ENCODE data around the gene CLC. TPM values are rescaled to one million over a fixed set of nuclear protein-coding genes. Genes with fewer than 3 reads are reported as not detected.

The CLC gene
- total RNA-seq, 4 donors from 2014 or later = not detected

- H3K4me3 ChIP-seq = no peak overlapping the region
- no peak for TF ChIP-seq POLR2AphosphoS5 (IDR thresholded peaks at IDR 0.05)
- TF ChIP-seq EP300 (IDR thresholded peaks at IDR 0.05; ENCODE audit: low read depth) = no peak
- TF ChIP-seq CTCF (IDR thresholded peaks at IDR 0.05) = no peak
- no peak for TF ChIP-seq POLR2A (IDR thresholded peaks at IDR 0.05)
- peaks cover 13% of the 10 kb centered on the region for H3K27me3 ChIP-seq
- in situ Hi-C loops (cut with MboI; ENCODE audit: low pct_ligation_motif_present in 1 of 4, low pct_unique_long_range_greater_than_20kb in 1 of 4, low sequenced_read_pairs in 3 of 4) = no loop called here
- WGBS, 2 donors (ENCODE audit: low coverage in 1 of 2) = 80 to 84% methylated on average over 5 of the region's 5 CpGs
- intact Hi-C loops (cut with DNase I; ENCODE audit: low total_unique reads) = no loop called here
- no peaks in the 10 kb centered on the region for H3K9me3 ChIP-seq
- no peak overlapping the region for H3K27ac ChIP-seq
- no peaks in the 10 kb centered on the region for H3K36me3 ChIP-seq
- H3K4me1 ChIP-seq = no peaks in the 10 kb centered on the region
- DNase-seq = no peak
Measured at GRCh38 chr19:39749981-39750380, 12.2 kb upstream of the CLC start.

- Histone ChIP-seq H3K4me1 (no peaks in the 10 kb centered on the region), H3K4me3 (no peak overlapping the region), H3K36me3 (no peaks in the 10 kb centered on the region), H3K27ac (no peak overlapping the region), H3K9me3 (no peaks in the 10 kb centered on the region), H3K27me3 (peaks cover 30% of the 10 kb centered on the region)
- intact Hi-C loops (cut with DNase I; ENCODE audit: low total_unique reads) = no loop called here
- DNase-seq = no peak
- WGBS, 2 donors (ENCODE audit: low coverage in 1 of 2) = 69% methylated on average over 4 of the region's 4 CpGs; no CpG with 5 or more reads in 1 of the 2 donors
- no peak for TF ChIP-seq EP300 (IDR thresholded peaks at IDR 0.05; ENCODE audit: low read depth)
- TF ChIP-seq POLR2AphosphoS5 (IDR thresholded peaks at IDR 0.05) = no peak
- TF ChIP-seq POLR2A (IDR thresholded peaks at IDR 0.05) = no peak
- TF ChIP-seq CTCF (IDR thresholded peaks at IDR 0.05) = no peak
- in situ Hi-C loops (cut with MboI; ENCODE audit: low pct_ligation_motif_present in 1 of 4, low pct_unique_long_range_greater_than_20kb in 1 of 4, low sequenced_read_pairs in 3 of 4) = no loop called here
Measured at GRCh38 chr19:39746836-39747529, 9.2 kb upstream of the CLC start.

GRCh38 chr19:39745643-39746042 lies 7.8 kb upstream of the CLC start:
- intact Hi-C loops (cut with DNase I; ENCODE audit: low total_unique reads) (no loop called here), in situ Hi-C loops (cut with MboI; ENCODE audit: low pct_ligation_motif_present in 1 of 4, low pct_unique_long_range_greater_than_20kb in 1 of 4, low sequenced_read_pairs in 3 of 4) (no loop called here)
- TF ChIP-seq EP300 (IDR thresholded peaks at IDR 0.05; ENCODE audit: low read depth) (no peak), POLR2A (IDR thresholded peaks at IDR 0.05) (no peak), CTCF (IDR thresholded peaks at IDR 0.05) (no peak), POLR2AphosphoS5 (IDR thresholded peaks at IDR 0.05) (no peak)
- H3K36me3 ChIP-seq = no peaks in the 10 kb centered on the region
- H3K27me3 ChIP-seq = peaks cover 30% of the 10 kb centered on the region
- H3K4me3 ChIP-seq = no peak overlapping the region
- WGBS, 2 donors (ENCODE audit: low coverage in 1 of 2) = 52 to 60% methylated on average over 3 of the region's 3 CpGs
- no peaks in the 10 kb centered on the region for H3K4me1 ChIP-seq
- DNase-seq = no peak
- H3K27ac ChIP-seq = no peak overlapping the region
- no peaks in the 10 kb centered on the region for H3K9me3 ChIP-seq

- in situ Hi-C loops (cut with MboI; ENCODE audit: low pct_ligation_motif_present in 1 of 4, low pct_unique_long_range_greater_than_20kb in 1 of 4, low sequenced_read_pairs in 3 of 4) (no loop called here), intact Hi-C loops (cut with DNase I; ENCODE audit: low total_unique reads) (no loop called here)
- Histone ChIP-seq H3K36me3 (no peaks in the 10 kb centered on the region), H3K27me3 (peaks cover 26% of the 10 kb centered on the region), H3K4me3 (no peak overlapping the region), H3K27ac (no peak overlapping the region), H3K9me3 (no peaks in the 10 kb centered on the region), H3K4me1 (no peaks in the 10 kb centered on the region)
- TF ChIP-seq CTCF (IDR thresholded peaks at IDR 0.05) = no peak
- no peak for DNase-seq
- 60 to 73% methylated on average over 1 of the region's 1 CpG for WGBS, 2 donors (ENCODE audit: low coverage in 1 of 2)
Measured at GRCh38 chr19:39740395-39740794, 2.6 kb upstream of the CLC start.

Data from transverse colon (tissue), 4 donors.